HepG2 (cell line): ENCODE measurements around the gene NUP85. TPM values are rescaled to one million over a fixed set of nuclear protein-coding genes. Genes with fewer than 3 reads are reported as not detected.

Experiments used
- ARNT ChIP-seq: fragments of 450-650 bp; IDR thresholded peaks from 2 replicates; pipeline ENCODE4 v1.6.1; 2017
- BRCA1 ChIP-seq: sonication (generic); formaldehyde crosslinking; IDR thresholded peaks from 2 replicates; pipeline ENCODE4 v1.4.0; 2020; ENCODE audit warnings: missing genetic modification reagents
- FOXO1 ChIP-seq: sonication (generic); formaldehyde crosslinking; IDR thresholded peaks from 2 replicates; pipeline ENCODE4 v1.4.0; 2020; ENCODE audit warnings: missing genetic modification reagents
- KLF13 ChIP-seq: sonication (generic); formaldehyde crosslinking; IDR thresholded peaks from 2 replicates; pipeline ENCODE4 v1.4.0; 2020; ENCODE audit warnings: mild to moderate bottlenecking, missing genetic modification reagents
- NR1H2 ChIP-seq: sonication (generic); formaldehyde crosslinking; IDR thresholded peaks from 2 replicates; pipeline ENCODE4 v1.8.1; 2022; ENCODE audit warnings: low read depth, missing genetic modification reagents, borderline replicate concordance
- NR2F2 ChIP-seq: IDR thresholded peaks from 2 replicates; pipeline ENCODE4 v1.6.1; 2012; ENCODE audit warnings: low read depth, inconsistent platforms, borderline replicate concordance
- POLR2A ChIP-seq, 2 experiments: IDR thresholded peaks; 2 replicates each; pipeline ENCODE4 v1.6.1; 2011; ENCODE audit warnings: low read depth in 2 of 2, low read length in 2 of 2, mild to moderate bottlenecking in 1 of 2, moderate library complexity in 1 of 2; ENCODE audit not compliant: insufficient read depth in 1 of 2
- SOX6 ChIP-seq, 2 experiments: fragments of 450-650 bp in 1 of 2; sonication (generic) in 1 of 2; formaldehyde crosslinking in 1 of 2; IDR thresholded peaks; 2 replicates each; pipeline versions ENCODE4 v1.4.0 to v1.6.1; 2017 to 2020; ENCODE audit warnings: antibody characterized with exemption in 1 of 2, mild to moderate bottlenecking in 1 of 2, missing genetic modification reagents in 1 of 2
- ZFP41 ChIP-seq: sonication (generic); formaldehyde crosslinking; IDR thresholded peaks from 2 replicates; pipeline ENCODE4 v1.4.0; 2020; ENCODE audit warnings: mild to moderate bottlenecking, missing genetic modification reagents, borderline replicate concordance
- ZFP90 ChIP-seq: sonication (generic); formaldehyde crosslinking; IDR thresholded peaks from 2 replicates; pipeline ENCODE4 v1.8.0; 2022; ENCODE audit warnings: missing genetic modification reagents, mild to moderate bottlenecking, inconsistent platforms, borderline replicate concordance
- ZNF235 ChIP-seq: sonication (generic); formaldehyde crosslinking; IDR thresholded peaks from 2 replicates; pipeline ENCODE4 v1.8.1; 2023; ENCODE audit warnings: mild to moderate bottlenecking, missing genetic modification reagents, borderline replicate concordance
- ZNF891 ChIP-seq: sonication (generic); formaldehyde crosslinking; IDR thresholded peaks from 2 replicates; pipeline ENCODE4 v1.5.0; 2020; ENCODE audit warnings: mild to moderate bottlenecking, missing genetic modification reagents
- polyA plus RNA-seq, 8 experiments: library from polyadenylated mRNA; depleted of rRNA in 3 of 8; stranded (reverse) in 7 of 8; unstranded in 1 of 8; fragments of >200 nt; fragmentation: Illumina TruSeq in 4 of 8; extraction: Trizol in 4 of 8; gene quantifications; 2 replicates each; pipeline versions ENCODE4 v1.2.1 to v1.2.3, GENCODE V29; 2011 to 2016; ENCODE audit warnings: low read depth in 4 of 8, missing spikeins in 1 of 8, mixed read lengths in 1 of 8; ENCODE audit not compliant: insufficient read depth in 1 of 8
- total RNA-seq, 5 experiments: library from RNA; depleted of rRNA; stranded (reverse); fragments of >200 nt; fragmentation: Illumina TruSeq; extraction: Trizol; gene quantifications; 2 replicates each; pipeline ENCODE4 v1.2.3, GENCODE V29; 2016; ENCODE audit warnings: low read depth in 1 of 5
- TF ChIP-seq, protein P1 (sequence below): sonication (generic); formaldehyde crosslinking; IDR thresholded peaks from 2 replicates; pipeline ENCODE4 v1.8.0; 2022; ENCODE audit warnings: mild to moderate bottlenecking, missing genetic modification reagents, borderline replicate concordance
- TF ChIP-seq, protein P2 (sequence below): sonication (generic); formaldehyde crosslinking; IDR thresholded peaks from 2 replicates; pipeline ENCODE4 v1.4.0; 2020; ENCODE audit warnings: low read depth, missing genetic modification reagents
- TF ChIP-seq, protein P3 (sequence below): sonication (generic); formaldehyde crosslinking; IDR thresholded peaks from 2 replicates; pipeline ENCODE4 v1.4.0; 2020; ENCODE audit warnings: missing genetic modification reagents
- TF ChIP-seq, protein P4 (sequence below): sonication (generic); formaldehyde crosslinking; IDR thresholded peaks from 2 replicates; pipeline ENCODE4 v1.5.1; 2020; ENCODE audit warnings: missing genetic modification reagents, mild to moderate bottlenecking, borderline replicate concordance
- TF ChIP-seq, protein P5 (sequence below), 2 experiments: fragments of 450-650 bp in 1 of 2; sonication (generic) in 1 of 2; formaldehyde crosslinking; IDR thresholded peaks; 2 replicates each; pipeline versions ENCODE4 v1.5.0 to v1.8.0; 2020 to 2022; ENCODE audit warnings: mild to moderate bottlenecking in 1 of 2, missing genetic modification reagents in 1 of 2

NUP85 gene
- total and polyA plus RNA-seq, 2 of the 13 experiments (the other 11 are each of a cell fraction or from before 2014, with no cell fraction given) = 89.1 to 124 TPM

DNA sequence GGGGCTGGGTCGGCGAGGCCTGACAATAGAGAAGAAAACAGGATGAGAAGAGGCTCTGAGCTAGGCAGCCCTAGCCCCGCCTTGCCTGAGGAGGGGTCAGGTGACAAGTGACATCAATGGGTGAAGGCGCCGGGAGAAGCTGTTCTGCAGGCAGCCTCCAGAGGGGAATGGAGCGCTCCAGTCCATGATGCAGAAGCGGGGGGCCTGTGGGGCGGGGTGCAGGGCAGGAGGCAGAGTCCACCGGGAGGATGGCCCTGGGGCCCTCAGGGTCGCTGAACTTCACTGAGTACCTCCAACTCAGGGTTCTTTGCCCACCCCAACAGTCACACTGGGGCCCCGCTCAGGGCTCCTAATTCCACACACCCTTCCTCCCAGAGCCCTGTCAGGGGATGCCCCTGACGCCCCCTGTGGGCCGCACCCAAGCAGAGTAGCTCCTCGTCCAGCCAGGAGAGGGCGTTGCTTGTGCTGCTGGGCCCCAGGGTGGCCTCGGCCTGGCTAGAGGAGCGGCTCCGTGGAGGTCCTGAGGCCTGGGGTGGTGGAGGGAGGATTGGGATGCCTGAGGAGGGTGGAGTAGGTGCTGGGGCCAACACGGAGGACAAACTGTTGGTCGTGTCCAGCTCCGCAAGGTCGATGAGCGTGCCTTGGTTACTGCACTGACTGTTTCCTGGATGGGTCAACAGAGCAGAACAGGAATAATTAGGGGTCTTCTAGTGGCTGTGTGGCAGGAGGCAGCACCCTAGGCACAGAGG, 35.1 kb downstream of the NUP85 start (continued):
- TF ChIP-seq SOX6 (IDR thresholded peaks at IDR 0.05) (no peak), SOX6 (CRISPR knock-in tag; IDR thresholded peaks at IDR 0.05) (0 out of 2 replicates have a peak, but pooled peaks have one; percentile 18), NR2F2 (no peak), BRCA1 (CRISPR knock-in tag) (no peak), NR1H2 (CRISPR knock-in tag) (no peak), ZFP41 (CRISPR knock-in tag) (no peak), ZFP90 (CRISPR knock-in tag) (no peak), ARNT (no peak), ZNF891 (CRISPR knock-in tag) (peak; percentile 51; the same call in 1 of the 2 replicates), ZNF235 (CRISPR knock-in tag) (no peak), POLR2A (IDR thresholded peaks at IDR 0.05; ENCODE audit: insufficient read depth in 1 of 2, low read depth in 2 of 2, low read length in 2 of 2) (no peak), FOXO1 (CRISPR knock-in tag) (peak; percentile 23; the same call in 1 of the 2 replicates), KLF13 (no peak)
- TF ChIP-seq, protein P1, sequence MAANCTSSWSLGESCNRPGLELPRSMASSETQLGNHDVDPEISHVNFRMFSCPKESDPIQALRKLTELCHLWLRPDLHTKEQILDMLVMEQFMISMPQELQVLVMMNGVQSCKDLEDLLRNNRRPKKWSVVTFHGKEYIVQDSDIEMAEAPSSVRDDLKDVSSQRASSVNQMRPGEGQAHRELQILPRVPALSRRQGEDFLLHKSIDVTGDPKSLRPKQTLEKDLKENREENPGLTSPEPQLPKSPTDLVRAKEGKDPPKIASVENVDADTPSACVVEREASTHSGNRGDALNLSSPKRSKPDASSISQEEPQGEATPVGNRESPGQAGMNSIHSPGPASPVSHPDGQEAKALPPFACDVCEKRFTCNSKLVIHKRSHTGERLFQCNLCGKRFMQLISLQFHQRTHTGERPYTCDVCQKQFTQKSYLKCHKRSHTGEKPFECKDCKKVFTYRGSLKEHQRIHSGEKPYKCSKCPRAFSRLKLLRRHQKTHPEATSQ (CRISPR knock-in tag) = no peak
- TF ChIP-seq, protein P2, sequence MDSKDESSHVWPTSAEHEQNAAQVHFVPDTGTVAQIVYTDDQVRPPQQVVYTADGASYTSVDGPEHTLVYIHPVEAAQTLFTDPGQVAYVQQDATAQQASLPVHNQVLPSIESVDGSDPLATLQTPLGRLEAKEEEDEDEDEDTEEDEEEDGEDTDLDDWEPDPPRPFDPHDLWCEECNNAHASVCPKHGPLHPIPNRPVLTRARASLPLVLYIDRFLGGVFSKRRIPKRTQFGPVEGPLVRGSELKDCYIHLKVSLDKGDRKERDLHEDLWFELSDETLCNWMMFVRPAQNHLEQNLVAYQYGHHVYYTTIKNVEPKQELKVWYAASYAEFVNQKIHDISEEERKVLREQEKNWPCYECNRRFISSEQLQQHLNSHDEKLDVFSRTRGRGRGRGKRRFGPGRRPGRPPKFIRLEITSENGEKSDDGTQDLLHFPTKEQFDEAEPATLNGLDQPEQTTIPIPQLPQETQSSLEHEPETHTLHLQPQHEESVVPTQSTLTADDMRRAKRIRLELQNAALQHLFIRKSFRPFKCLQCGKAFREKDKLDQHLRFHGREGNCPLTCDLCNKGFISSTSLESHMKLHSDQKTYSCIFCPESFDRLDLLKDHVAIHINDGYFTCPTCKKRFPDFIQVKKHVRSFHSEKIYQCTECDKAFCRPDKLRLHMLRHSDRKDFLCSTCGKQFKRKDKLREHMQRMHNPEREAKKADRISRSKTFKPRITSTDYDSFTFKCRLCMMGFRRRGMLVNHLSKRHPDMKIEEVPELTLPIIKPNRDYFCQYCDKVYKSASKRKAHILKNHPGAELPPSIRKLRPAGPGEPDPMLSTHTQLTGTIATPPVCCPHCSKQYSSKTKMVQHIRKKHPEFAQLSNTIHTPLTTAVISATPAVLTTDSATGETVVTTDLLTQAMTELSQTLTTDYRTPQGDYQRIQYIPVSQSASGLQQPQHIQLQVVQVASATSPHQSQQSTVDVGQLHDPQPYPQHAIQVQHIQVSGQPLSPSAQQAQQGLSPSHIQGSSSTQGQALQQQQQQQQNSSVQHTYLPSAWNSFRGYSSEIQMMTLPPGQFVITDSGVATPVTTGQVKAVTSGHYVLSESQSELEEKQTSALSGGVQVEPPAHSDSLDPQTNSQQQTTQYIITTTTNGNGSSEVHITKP (CRISPR knock-in tag) = no peak
- TF ChIP-seq, protein P3, sequence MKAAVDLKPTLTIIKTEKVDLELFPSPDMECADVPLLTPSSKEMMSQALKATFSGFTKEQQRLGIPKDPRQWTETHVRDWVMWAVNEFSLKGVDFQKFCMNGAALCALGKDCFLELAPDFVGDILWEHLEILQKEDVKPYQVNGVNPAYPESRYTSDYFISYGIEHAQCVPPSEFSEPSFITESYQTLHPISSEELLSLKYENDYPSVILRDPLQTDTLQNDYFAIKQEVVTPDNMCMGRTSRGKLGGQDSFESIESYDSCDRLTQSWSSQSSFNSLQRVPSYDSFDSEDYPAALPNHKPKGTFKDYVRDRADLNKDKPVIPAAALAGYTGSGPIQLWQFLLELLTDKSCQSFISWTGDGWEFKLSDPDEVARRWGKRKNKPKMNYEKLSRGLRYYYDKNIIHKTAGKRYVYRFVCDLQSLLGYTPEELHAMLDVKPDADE = no peak
- TF ChIP-seq, protein P4, sequence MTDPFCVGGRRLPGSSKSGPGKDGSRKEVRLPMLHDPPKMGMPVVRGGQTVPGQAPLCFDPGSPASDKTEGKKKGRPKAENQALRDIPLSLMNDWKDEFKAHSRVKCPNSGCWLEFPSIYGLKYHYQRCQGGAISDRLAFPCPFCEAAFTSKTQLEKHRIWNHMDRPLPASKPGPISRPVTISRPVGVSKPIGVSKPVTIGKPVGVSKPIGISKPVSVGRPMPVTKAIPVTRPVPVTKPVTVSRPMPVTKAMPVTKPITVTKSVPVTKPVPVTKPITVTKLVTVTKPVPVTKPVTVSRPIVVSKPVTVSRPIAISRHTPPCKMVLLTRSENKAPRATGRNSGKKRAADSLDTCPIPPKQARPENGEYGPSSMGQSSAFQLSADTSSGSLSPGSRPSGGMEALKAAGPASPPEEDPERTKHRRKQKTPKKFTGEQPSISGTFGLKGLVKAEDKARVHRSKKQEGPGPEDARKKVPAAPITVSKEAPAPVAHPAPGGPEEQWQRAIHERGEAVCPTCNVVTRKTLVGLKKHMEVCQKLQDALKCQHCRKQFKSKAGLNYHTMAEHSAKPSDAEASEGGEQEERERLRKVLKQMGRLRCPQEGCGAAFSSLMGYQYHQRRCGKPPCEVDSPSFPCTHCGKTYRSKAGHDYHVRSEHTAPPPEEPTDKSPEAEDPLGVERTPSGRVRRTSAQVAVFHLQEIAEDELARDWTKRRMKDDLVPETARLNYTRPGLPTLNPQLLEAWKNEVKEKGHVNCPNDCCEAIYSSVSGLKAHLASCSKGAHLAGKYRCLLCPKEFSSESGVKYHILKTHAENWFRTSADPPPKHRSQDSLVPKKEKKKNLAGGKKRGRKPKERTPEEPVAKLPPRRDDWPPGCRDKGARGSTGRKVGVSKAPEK (CRISPR knock-in tag) = no peak
- TF ChIP-seq, protein P5, sequence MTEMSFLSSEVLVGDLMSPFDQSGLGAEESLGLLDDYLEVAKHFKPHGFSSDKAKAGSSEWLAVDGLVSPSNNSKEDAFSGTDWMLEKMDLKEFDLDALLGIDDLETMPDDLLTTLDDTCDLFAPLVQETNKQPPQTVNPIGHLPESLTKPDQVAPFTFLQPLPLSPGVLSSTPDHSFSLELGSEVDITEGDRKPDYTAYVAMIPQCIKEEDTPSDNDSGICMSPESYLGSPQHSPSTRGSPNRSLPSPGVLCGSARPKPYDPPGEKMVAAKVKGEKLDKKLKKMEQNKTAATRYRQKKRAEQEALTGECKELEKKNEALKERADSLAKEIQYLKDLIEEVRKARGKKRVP (CRISPR knock-in tag; IDR thresholded peaks at IDR 0.05) = no peak
